Fibroblast of lung (primary cell): ENCODE data around the gene EIF3K. TPM values are rescaled to one million over a fixed set of nuclear protein-coding genes. Genes with fewer than 3 reads are reported as not detected.

Experiments used
- DNase-seq, 2 donors: peaks; one replicate each; pipeline versions ENCODE4 v3.0.0 to v3.0.0-alpha.2; 2010; ENCODE audit warnings: low read depth in 2 of 2
- H2AFZ ChIP-seq: 2 replicates; pipeline ENCODE4 v1.5.1; 2012; ENCODE audit warnings: low read length, control low read depth, inconsistent platforms
- H3K27ac ChIP-seq: 2 replicates; pipeline ENCODE4 v1.5.1; 2011; ENCODE audit warnings: low read length, control low read depth; ENCODE audit not compliant: insufficient read depth
- H3K27me3 ChIP-seq: 2 replicates; pipeline ENCODE4 v1.5.1; 2011; ENCODE audit warnings: mild to moderate bottlenecking, low read length; ENCODE audit not compliant: control insufficient read depth, insufficient read depth
- H3K36me3 ChIP-seq: 2 replicates; pipeline ENCODE4 v1.5.1; 2011; ENCODE audit warnings: low read length; ENCODE audit not compliant: control insufficient read depth, insufficient read depth
- H3K4me1 ChIP-seq: 2 replicates; pipeline ENCODE4 v1.5.1; 2011; ENCODE audit warnings: low read length; ENCODE audit not compliant: control insufficient read depth, insufficient read depth; ENCODE audit errors: extremely low read depth
- H3K4me2 ChIP-seq: 2 replicates; pipeline ENCODE4 v1.5.1; 2011; ENCODE audit warnings: low read length, control low read depth; ENCODE audit not compliant: insufficient read depth; ENCODE audit errors: extremely low read depth
- H3K4me3 ChIP-seq, 4 experiments: fragments of 200-600 bp in 1 of 4; sonication (generic) in 1 of 4; replicated peaks in 1 of 4; 2 replicates each; pipeline ENCODE4 v1.5.1; 2011 to 2016; ENCODE audit warnings: low read length in 4 of 4, low read depth in 3 of 4, mild to moderate bottlenecking in 3 of 4, control low read depth in 2 of 4, inconsistent platforms in 1 of 4, mixed read lengths in 1 of 4; ENCODE audit not compliant: insufficient read depth in 1 of 4; ENCODE audit errors: control extremely low read depth in 1 of 4
- H3K79me2 ChIP-seq: 2 replicates; pipeline ENCODE4 v1.5.1; 2012; ENCODE audit warnings: mild to moderate bottlenecking, low read length, inconsistent platforms; ENCODE audit not compliant: control insufficient read depth, insufficient read depth
- H3K9ac ChIP-seq: 2 replicates; pipeline ENCODE4 v1.5.1; 2011; ENCODE audit warnings: mild to moderate bottlenecking, low read length, control low read depth; ENCODE audit not compliant: insufficient read depth
- H3K9me3 ChIP-seq: 2 replicates; pipeline ENCODE4 v1.5.1; 2012; ENCODE audit warnings: low read depth, low read length; ENCODE audit not compliant: control insufficient read depth, insufficient read depth
- H4K20me1 ChIP-seq: 2 replicates; pipeline ENCODE4 v1.5.1; 2011; ENCODE audit warnings: low read length; ENCODE audit not compliant: control insufficient read depth, insufficient read depth; ENCODE audit errors: extremely low read depth
- EZH2 ChIP-seq: IDR thresholded peaks from 2 replicates; pipeline ENCODE4 v1.5.1; 2012; ENCODE audit warnings: low read length, control low read depth, mild to moderate bottlenecking; ENCODE audit errors: missing control alignments
- polyA plus RNA-seq, 2 donors: library from polyadenylated mRNA; depleted of rRNA in 1 of 2; stranded (reverse) in 1 of 2; unstranded in 1 of 2; fragments of >200 nt; gene quantifications; 2 replicates each; pipeline ENCODE4 v1.2.1, GENCODE V29; 2011 to 2012; ENCODE audit warnings: missing spikeins in 1 of 2
- total RNA-seq: library from RNA; depleted of rRNA; stranded (reverse); fragments of >200 nt; gene quantifications from 2 replicates; pipeline ENCODE4 v1.2.1, GENCODE V29; 2014
- TF ChIP-seq, protein P1 (sequence below), 2 donors: IDR thresholded peaks in 1 of 2; conservative IDR thresholded peaks in 1 of 2; 1 replicate in 1 of 2; 2 replicates in 1 of 2; pipeline ENCODE4 v1.5.1; 2011 to 2012; ENCODE audit warnings: low read length in 2 of 2, control low read depth in 1 of 2, inconsistent platforms in 1 of 2, low read depth in 1 of 2, mild to moderate bottlenecking in 1 of 2

EIF3K gene
- total and polyA plus RNA-seq, 2 donors (not counting 1 experiment from before 2014, with no cell fraction given) = 171 to 198 TPM

- H3K27ac ChIP-seq = peak overlapping the region; percentile 89
- DNase-seq = no peak
- peaks cover 12% of the 10 kb centered on the region for H3K4me1 ChIP-seq
- TF ChIP-seq EZH2 = no peak
- TF ChIP-seq, protein P1, sequence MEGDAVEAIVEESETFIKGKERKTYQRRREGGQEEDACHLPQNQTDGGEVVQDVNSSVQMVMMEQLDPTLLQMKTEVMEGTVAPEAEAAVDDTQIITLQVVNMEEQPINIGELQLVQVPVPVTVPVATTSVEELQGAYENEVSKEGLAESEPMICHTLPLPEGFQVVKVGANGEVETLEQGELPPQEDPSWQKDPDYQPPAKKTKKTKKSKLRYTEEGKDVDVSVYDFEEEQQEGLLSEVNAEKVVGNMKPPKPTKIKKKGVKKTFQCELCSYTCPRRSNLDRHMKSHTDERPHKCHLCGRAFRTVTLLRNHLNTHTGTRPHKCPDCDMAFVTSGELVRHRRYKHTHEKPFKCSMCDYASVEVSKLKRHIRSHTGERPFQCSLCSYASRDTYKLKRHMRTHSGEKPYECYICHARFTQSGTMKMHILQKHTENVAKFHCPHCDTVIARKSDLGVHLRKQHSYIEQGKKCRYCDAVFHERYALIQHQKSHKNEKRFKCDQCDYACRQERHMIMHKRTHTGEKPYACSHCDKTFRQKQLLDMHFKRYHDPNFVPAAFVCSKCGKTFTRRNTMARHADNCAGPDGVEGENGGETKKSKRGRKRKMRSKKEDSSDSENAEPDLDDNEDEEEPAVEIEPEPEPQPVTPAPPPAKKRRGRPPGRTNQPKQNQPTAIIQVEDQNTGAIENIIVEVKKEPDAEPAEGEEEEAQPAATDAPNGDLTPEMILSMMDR (conservative IDR thresholded peaks at IDR 0.05 in 1 of 2, IDR thresholded peaks at IDR 0.05 in 1 of 2; ENCODE audit: low read depth in 1 of 2, low read length in 2 of 2) = no peak
- peaks cover 15% of the 10 kb centered on the region for H3K36me3 ChIP-seq
- H3K27me3 ChIP-seq = no peaks in the 10 kb centered on the region
- peak overlapping the region; percentile 78 for H2AFZ ChIP-seq
- H3K9me3 ChIP-seq = no peaks in the 10 kb centered on the region
- H3K9ac ChIP-seq = peak overlapping the region; percentile 86
- H3K4me2 ChIP-seq = peak overlapping the region; percentile 100
- H3K79me2 ChIP-seq = peaks cover 14% of the 10 kb centered on the region
- no peaks in the 10 kb centered on the region for H4K20me1 ChIP-seq
- H3K4me3 ChIP-seq = peak overlapping the region; percentile 88 to 100 (median 96)
These were observed 580 bp downstream of the EIF3K start for GRCh38 chr19:38619361-38620174.

- Histone ChIP-seq H3K4me3 (no peak overlapping the region), H3K9me3 (no peaks in the 10 kb centered on the region), H3K4me2 (no peak overlapping the region), H4K20me1 (no peaks in the 10 kb centered on the region), H2AFZ (no peak overlapping the region), H3K27me3 (no peaks in the 10 kb centered on the region), H3K36me3 (peaks cover 24% of the 10 kb centered on the region), H3K9ac (no peak overlapping the region), H3K79me2 (peaks cover 6% of the 10 kb centered on the region), H3K27ac (no peak overlapping the region), H3K4me1 (peaks cover 5% of the 10 kb centered on the region)
- no peak for TF ChIP-seq EZH2
- TF ChIP-seq, protein P1 (conservative IDR thresholded peaks at IDR 0.05 in 1 of 2, IDR thresholded peaks at IDR 0.05 in 1 of 2; ENCODE audit: low read depth in 1 of 2, low read length in 2 of 2) = no peak
- no peak for DNase-seq
These were observed 5.8 kb downstream of the EIF3K start for GRCh38 chr19:38624822-38625221.

DNA sequence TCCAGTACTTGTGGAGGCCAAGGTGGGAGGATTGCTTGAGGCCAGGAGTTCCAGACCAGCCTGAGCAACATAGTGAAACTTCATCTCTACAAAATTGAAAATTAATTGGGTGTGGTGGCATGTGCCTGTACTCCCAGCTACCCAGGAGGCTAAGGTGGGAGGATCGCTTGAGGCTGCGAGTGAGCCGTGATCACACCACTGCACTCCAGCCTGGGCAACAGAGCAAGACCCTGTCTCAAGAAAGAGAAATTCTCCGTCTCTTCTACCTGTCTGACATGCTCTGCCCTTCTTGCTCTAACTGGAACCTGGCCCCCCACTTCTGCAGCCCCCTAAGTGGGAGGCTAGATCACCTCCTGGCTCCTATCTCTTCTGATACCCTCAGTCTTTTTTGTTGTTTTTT is 7.4 kb downstream of the EIF3K start:
- TF ChIP-seq EZH2 = no peak
- TF ChIP-seq, protein P1 (conservative IDR thresholded peaks at IDR 0.05 in 1 of 2, IDR thresholded peaks at IDR 0.05 in 1 of 2; ENCODE audit: low read depth in 1 of 2, low read length in 2 of 2) = no peak
- no peaks in the 10 kb centered on the region for H3K27me3 ChIP-seq
- no peak overlapping the region for H3K4me2 ChIP-seq
- no peaks in the 10 kb centered on the region for H3K9me3 ChIP-seq
- H3K27ac ChIP-seq = no peak overlapping the region
- H3K36me3 ChIP-seq = peaks cover 17% of the 10 kb centered on the region
- H3K4me3 ChIP-seq = no peak overlapping the region
- H3K9ac ChIP-seq = no peak overlapping the region
- DNase-seq = no peak
- no peaks in the 10 kb centered on the region for H3K4me1 ChIP-seq
- H2AFZ ChIP-seq = no peak overlapping the region
- no peaks in the 10 kb centered on the region for H4K20me1 ChIP-seq
- H3K79me2 ChIP-seq = no peaks in the 10 kb centered on the region
